WI38 (cell line): ENCODE data around the gene ABCF3.

Source experiments
- H3K4me3 ChIP-seq: 2 replicates; pipeline ENCODE4 v1.5.1; 2011; ENCODE audit warnings: low read depth, mild to moderate bottlenecking, control low read depth, low read length
- TF ChIP-seq, protein P1 (sequence below): IDR thresholded peaks from 2 replicates; pipeline ENCODE4 v1.5.1; 2012; ENCODE audit warnings: low read depth, mild to moderate bottlenecking, control low read depth, low read length

Gene ABCF3, protein sequence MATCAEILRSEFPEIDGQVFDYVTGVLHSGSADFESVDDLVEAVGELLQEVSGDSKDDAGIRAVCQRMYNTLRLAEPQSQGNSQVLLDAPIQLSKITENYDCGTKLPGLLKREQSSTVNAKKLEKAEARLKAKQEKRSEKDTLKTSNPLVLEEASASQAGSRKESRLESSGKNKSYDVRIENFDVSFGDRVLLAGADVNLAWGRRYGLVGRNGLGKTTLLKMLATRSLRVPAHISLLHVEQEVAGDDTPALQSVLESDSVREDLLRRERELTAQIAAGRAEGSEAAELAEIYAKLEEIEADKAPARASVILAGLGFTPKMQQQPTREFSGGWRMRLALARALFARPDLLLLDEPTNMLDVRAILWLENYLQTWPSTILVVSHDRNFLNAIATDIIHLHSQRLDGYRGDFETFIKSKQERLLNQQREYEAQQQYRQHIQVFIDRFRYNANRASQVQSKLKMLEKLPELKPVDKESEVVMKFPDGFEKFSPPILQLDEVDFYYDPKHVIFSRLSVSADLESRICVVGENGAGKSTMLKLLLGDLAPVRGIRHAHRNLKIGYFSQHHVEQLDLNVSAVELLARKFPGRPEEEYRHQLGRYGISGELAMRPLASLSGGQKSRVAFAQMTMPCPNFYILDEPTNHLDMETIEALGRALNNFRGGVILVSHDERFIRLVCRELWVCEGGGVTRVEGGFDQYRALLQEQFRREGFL

DNA sequence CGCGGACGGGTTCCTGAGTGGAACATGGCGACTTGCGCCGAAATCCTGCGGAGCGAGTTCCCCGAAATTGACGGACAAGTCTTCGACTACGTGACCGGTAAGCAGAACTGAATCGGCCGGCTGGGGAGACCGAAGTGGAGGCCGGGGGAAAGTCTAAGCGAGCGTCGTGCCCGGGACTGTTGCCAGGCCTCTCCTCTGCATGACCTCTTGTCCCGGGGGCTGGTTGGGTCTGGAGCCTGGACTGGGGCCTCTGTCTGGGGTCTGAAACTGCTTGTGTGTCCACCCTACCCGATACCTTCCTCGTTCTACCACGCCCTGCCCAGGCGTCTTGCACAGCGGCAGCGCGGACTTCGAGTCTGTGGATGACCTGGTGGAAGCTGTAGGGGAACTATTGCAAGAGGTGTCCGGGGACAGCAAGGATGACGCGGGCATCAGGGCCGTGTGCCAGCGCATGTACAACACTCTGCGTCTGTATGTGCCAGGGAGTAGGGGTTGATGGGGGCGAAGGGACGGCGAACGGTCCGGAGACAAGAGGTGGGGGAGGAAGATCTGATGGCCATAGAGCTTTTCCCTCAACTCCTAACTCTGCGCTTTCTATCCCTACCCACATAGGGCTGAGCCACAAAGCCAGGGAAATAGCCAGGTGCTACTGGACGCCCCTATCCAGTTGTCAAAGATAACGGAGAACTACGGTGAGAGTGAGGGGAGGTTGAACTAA, at the start of gene ABCF3:
TSS of gene ABCF3 (plus strand) at position 16 of the 718 bp plus-strand sequence. CDS start at position 25, 9 bp downstream.
- TF ChIP-seq, protein P1, sequence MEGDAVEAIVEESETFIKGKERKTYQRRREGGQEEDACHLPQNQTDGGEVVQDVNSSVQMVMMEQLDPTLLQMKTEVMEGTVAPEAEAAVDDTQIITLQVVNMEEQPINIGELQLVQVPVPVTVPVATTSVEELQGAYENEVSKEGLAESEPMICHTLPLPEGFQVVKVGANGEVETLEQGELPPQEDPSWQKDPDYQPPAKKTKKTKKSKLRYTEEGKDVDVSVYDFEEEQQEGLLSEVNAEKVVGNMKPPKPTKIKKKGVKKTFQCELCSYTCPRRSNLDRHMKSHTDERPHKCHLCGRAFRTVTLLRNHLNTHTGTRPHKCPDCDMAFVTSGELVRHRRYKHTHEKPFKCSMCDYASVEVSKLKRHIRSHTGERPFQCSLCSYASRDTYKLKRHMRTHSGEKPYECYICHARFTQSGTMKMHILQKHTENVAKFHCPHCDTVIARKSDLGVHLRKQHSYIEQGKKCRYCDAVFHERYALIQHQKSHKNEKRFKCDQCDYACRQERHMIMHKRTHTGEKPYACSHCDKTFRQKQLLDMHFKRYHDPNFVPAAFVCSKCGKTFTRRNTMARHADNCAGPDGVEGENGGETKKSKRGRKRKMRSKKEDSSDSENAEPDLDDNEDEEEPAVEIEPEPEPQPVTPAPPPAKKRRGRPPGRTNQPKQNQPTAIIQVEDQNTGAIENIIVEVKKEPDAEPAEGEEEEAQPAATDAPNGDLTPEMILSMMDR: no peak
- peak within 1 kb of the TSS; percentile 76 for H3K4me3 ChIP-seq

DNA sequence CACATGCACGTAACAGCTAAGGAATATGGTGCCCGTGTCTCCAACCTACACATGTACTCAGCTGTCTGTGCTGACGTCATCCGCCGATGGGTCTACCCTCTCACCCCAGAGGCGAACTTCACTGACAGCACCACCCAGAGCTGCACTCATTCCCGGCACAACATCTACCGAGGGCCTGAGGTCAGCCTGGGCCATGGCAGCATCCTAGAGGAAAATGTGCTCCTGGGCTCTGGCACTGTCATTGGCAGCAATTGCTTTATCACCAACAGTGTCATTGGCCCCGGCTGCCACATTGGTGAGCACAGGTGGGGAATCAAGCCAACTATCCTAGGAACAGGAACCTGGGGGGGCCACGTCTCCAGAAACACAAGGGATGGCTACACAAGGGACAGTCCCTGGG, 45.6 kb upstream of the ABCF3 start:
- H3K4me3 ChIP-seq: no peak overlapping the region
- TF ChIP-seq, protein P1: no peak

DNA sequence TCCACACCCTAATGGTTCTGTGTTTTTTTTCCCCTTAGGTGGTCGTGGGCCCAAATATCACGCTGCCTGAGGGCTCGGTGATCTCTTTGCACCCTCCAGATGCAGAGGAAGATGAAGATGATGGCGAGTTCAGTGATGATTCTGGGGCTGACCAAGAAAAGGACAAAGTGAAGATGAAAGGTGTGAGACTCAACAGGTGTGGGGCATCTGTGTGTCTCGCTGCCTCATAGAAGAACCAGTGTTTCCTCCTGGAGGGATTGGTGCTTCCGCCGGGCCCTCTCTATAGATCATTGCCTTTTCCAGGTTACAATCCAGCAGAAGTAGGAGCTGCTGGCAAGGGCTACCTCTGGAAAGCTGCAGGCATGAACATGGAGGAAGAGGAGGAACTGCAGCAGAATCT, 43.8 kb upstream of the ABCF3 start:
- TF ChIP-seq, protein P1: no peak
- no peak overlapping the region for H3K4me3 ChIP-seq

DNA sequence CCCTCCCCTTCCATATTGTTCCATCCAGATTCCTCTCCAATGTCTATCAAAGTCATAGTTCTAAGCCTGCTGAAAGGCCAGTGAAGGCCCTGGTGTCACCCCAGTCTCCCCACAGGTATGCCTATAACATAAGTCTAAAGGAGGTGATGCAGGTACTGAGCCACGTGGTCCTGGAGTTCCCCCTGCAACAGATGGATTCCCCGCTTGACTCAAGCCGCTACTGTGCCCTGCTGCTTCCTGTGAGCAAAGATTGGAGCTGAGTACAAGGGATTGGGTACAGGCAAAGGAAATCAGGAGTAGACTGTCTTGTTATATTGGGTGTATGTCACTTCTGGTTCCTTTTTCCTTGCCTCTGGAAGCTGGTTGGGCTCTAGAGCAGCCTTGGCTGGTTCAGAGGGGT, 42.7 kb upstream of the ABCF3 start:
- TF ChIP-seq, protein P1: no peak
- no peak overlapping the region for H3K4me3 ChIP-seq

DNA sequence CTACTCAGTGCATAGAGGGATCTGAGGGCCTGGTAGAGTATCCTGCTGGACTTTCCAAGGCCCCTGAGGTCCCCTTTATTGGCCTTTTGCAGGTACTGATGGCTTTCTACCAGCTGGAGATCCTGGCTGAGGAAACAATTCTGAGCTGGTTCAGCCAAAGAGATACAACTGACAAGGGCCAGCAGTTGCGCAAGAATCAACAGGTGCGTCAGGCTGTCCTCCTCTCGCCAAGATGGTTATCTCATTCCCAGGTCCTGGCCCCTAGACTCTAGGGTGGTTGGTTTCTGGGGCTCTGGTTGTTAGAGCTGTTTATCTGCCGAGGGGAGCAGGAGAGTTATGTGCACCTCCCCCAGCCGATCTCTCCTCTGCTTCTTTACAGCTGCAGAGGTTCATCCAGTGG, 41.5 kb upstream of the ABCF3 start:
- H3K4me3 ChIP-seq: no peak overlapping the region
- TF ChIP-seq, protein P1: no peak

DNA sequence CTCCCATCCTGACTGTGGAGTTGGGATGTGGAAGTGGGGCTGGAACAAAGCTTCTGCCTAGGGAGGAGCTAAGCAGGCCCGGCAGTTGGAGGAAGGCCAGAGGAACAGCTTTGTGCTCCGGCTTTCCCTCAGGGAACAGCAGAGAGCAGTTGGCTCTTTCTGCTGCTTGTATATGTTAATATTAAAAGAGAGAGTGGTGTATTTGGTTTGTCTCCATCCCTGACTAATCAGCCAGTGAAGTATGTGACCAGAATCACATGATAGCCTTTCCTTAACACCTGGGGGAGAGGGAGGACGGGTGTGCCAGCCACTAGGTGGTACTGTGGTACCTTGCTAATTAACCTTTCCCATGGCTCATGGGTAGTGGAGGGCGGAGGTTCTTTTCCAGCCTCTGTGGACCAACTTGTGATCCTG, 40.9 kb upstream of the ABCF3 start:
- no peak overlapping the region for H3K4me3 ChIP-seq
- TF ChIP-seq, protein P1: no peak
